Fibroblast of mammary gland (primary cell): ENCODE results near the gene LSR.

Experiments
- DNase-seq: peaks from one replicate; pipeline ENCODE4 v3.0.0-alpha.2; 2010; ENCODE audit warnings: low read depth
- H3K4me3 ChIP-seq: 2 replicates; pipeline ENCODE4 v1.5.1; 2011; ENCODE audit warnings: low read depth, mild to moderate bottlenecking, low read length, moderate library complexity; ENCODE audit not compliant: control insufficient read depth
- TF ChIP-seq, protein P1 (sequence below): conservative IDR thresholded peaks from 2 replicates; pipeline ENCODE4 v1.5.1; 2011; ENCODE audit warnings: low read depth, low read length, inconsistent platforms; ENCODE audit not compliant: control insufficient read depth, insufficient read depth

Gene LSR

DNA sequence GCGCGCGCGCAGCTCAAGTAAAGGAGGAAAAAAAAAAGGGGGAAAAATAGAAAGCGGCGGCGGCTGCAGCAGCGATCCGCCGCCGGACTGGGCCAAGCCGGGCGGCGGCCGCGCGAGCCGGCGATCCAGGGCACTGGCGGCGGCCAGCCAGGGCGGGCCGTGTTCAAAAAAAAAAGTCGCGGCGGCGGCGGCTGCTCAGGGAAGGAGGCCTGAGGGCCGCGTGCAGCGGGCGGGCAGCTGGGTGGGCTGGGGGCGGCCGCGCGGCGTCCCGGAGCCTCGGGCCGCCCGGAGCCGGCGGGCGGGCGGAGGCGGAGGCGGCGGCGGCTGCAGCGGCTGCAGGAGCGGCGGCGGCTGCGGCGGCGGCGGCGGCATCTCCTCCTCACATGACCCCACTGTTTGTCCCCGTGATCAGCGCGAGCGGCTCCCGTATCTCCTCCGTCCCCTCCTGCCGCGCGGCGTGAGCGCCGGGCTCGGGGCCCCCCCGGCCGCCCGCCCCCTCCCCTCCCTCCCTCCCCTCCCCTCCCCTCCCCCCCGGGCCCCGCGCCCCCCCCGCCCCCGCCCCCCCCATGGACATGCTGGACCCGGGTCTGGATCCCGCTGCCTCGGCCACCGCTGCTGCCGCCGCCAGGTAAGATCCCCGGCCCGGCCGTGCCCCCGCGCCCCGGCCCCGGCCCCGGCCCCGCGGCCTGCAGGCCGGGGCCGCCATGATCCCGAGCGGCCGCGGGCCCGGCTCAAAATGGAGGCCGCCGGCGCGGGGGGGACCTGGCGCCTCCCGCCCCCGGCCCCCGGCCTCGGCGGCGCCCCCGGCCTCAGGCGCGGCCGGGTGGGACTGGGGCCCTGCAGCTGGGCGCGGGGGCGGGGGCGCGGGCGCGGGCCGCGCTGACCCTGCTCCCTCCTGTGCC is 20.0 kb downstream of the LSR start, which contains the start of gene USF2:
Gene USF2 (plus strand): TSS at position 427 of the 902 bp plus-strand sequence. CDS start 140 bp downstream, at position 567.
- H3K4me3 ChIP-seq = peak within 1 kb of the TSS; percentile 86
- DNase-seq = peak; percentile 59
- TF ChIP-seq, protein P1, sequence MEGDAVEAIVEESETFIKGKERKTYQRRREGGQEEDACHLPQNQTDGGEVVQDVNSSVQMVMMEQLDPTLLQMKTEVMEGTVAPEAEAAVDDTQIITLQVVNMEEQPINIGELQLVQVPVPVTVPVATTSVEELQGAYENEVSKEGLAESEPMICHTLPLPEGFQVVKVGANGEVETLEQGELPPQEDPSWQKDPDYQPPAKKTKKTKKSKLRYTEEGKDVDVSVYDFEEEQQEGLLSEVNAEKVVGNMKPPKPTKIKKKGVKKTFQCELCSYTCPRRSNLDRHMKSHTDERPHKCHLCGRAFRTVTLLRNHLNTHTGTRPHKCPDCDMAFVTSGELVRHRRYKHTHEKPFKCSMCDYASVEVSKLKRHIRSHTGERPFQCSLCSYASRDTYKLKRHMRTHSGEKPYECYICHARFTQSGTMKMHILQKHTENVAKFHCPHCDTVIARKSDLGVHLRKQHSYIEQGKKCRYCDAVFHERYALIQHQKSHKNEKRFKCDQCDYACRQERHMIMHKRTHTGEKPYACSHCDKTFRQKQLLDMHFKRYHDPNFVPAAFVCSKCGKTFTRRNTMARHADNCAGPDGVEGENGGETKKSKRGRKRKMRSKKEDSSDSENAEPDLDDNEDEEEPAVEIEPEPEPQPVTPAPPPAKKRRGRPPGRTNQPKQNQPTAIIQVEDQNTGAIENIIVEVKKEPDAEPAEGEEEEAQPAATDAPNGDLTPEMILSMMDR = no peak

GRCh38 chr19:35269438-35270117 is 20.8 kb downstream of the LSR start:
- H3K4me3 ChIP-seq = peak overlapping the region; percentile 38
- DNase-seq = peak; percentile 74
- TF ChIP-seq, protein P1 = peak; percentile 42

GRCh38 chr19:35270381-35270811 is 21.6 kb downstream of the LSR start:
- no peak overlapping the region for H3K4me3 ChIP-seq
- DNase-seq = no peak
- TF ChIP-seq, protein P1 = no peak

DNA sequence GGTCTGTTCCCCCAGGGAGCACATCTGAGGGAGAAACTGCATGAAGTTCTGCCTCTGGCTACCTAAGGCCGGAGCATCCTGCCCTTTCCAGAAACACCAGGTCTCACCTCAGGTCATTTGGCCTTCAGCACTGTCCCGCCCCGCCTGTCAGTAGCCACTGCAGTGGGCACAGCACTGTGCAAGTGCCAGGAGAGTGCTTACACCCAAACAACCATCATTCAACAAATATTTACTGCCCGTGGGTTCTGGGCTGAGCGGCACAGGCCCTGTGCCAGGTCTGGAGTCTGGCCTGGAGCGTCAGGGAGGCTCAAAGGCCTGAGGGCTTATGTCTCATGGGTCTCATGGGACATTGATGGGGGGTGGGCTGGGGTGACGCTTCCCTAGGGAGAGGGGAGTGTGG is 22.7 kb downstream of the LSR start:
- no peak overlapping the region for H3K4me3 ChIP-seq
- DNase-seq = no peak
- TF ChIP-seq, protein P1 = no peak

DNA sequence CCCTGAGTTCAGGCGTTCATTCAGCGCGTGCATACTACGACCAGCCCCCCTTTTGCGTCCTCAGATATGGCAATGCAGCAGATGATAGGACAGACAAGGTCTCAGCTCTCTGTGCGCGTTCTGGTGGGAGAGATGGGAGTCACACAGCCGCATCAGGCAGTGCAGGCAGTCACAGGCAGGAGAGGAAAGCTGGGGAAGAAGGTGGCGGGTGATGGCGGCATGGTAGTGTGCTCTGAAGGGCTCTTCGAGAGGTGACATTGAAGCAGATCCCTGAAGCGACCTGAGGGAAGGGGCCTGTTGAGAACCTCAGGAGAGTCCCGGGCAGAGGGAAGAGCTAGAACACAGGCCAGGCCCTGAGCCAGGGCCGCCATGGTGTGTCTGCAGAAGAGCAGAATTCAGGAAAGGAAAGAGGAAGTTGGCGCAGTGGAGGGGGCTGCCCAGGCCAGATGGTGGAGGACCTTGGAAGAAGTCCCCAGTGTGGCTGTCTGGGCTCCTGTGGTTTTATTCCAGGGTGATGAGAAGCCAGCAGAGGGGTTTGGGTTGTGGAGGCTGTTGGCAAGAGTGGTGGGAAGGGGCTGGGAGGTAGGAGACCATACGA is 23.4 kb downstream of the LSR start:
- no peak for DNase-seq
- TF ChIP-seq, protein P1 = no peak
- H3K4me3 ChIP-seq = no peak overlapping the region

DNA sequence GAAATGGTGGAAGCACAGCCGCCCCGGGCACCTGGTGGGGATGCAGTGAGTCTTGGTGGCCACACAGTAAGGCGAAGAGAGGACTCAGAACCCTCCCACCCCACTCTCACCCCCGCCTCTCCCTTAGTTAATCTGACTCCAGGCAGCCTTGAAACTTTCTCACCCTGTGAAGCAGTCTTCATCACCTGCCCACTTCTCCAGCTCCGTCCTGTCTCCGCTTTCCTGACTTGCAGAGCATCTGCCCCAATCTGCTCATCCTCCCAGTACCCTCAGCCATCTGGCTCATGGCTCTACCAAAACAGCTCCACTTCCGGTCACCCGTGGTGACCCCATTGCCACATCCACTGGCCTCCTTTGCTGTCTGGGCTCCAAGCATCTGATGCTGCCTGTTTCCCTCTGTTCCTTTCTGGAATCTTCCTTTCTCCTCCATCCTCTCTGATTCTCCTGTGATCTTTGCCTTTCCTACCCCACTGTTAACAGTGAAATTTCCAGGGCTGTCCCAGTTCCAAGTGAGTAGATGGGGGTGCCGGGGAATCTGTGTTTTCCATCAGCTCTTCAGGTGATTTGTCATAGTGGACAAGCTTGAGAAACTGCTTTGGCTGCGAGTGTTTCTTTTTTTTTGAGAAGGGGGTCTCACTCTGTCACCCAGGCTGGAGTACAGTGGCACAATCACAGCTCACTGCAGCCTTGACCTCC is 24.3 kb downstream of the LSR start:
- DNase-seq = no peak
- H3K4me3 ChIP-seq = no peak overlapping the region
- TF ChIP-seq, protein P1 = no peak
